Measurements from ENCODE around the gene RASGRF2.

- TF ChIP-seq RFX5 (IDR thresholded peaks at IDR 0.05; ENCODE audit: borderline replicate concordance, low read depth, low read length) (no peak), JUN (IDR thresholded peaks at IDR 0.05; ENCODE audit: low read depth, low read length) (no peak), CTCF (IDR thresholded peaks at IDR 0.05; ENCODE audit: control extremely low read depth in 1 of 3, insufficient read depth in 1 of 3, low read depth in 1 of 3, low read length in 3 of 3) (no peak), RAD21 (IDR thresholded peaks at IDR 0.05 in 1 of 2, conservative IDR thresholded peaks at IDR 0.05 in 1 of 2; ENCODE audit: low read depth in 2 of 2, low read length in 2 of 2) (no peak)
These were observed 292.7 kb downstream of the RASGRF2 start for GRCh38 chr5:81252904-81253303.

All from H1 (cell line).